ENCODE results near the gene POLR2L. TPM values are rescaled to one million over a fixed set of nuclear protein-coding genes. Genes with fewer than 3 reads are reported as not detected.

Gene POLR2L
- total and polyA plus RNA-seq, 2 of the 13 experiments (the other 11 are each of a cell fraction or from before 2014, with no cell fraction given), result 104 to 114 TPM

DNA sequence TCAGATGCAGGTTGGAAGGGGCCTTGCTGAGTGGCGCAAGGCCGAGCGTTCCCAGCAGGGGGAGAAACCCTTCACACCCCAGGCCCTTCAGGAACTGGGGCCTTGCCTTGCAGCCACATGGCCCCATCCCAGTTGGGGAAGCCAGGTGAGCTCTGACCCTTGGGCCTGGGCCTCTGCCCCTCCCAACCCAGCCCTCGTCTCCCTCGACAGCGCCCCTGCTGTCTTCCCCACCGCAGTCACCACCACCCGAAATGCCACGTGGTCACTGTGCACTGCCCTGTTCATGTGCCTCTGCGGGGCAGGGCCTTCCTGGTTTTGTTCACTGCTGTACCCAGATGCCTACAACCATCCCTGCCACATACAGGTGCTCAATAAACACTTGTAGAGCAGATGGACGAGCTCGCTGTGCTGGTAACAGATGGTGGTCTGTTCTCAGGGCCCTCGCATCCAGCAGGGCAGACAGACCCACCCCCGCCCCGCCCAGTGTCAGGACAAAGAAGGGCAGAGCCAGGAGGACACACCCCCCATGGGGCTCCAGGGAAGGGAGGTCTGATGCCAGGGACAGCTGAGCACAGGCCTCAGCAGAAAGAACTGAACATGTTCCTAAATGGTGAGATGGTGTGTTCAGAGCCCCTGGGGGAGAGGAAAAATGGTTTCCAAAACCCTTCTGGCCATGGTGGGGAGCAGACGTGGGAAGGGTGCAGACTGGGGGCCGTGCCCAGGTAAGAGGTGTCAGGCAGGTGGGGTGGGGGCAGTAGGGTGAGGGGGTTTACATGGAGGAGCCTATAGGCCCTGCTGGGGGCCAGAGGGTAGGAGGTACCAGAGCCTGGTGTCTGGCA is 3.7 kb downstream of the POLR2L start (continued):
- TF ChIP-seq ZNF331 (CRISPR knock-in tag; IDR thresholded peaks at IDR 0.05) (peak; percentile 88), ZNF33A (CRISPR knock-in tag; IDR thresholded peaks at IDR 0.05; ENCODE audit: borderline replicate concordance) (no peak), ZNF644 (CRISPR knock-in tag; IDR thresholded peaks at IDR 0.05; ENCODE audit: low read depth) (peak; percentile 66; the same call in 1 of the 2 replicates), ZBTB7B (CRISPR knock-in tag; IDR thresholded peaks at IDR 0.05) (peak; percentile 73; the same call in 1 of the 2 replicates), MAFK (conservative IDR thresholded peaks at IDR 0.05 in 1 of 2, IDR thresholded peaks at IDR 0.05 in 1 of 2; ENCODE audit: low read length in 2 of 2) (no peak), RFX1 (IDR thresholded peaks at IDR 0.05) (no peak), ZNF891 (CRISPR knock-in tag; IDR thresholded peaks at IDR 0.05) (peak; percentile 57; the same call in 1 of the 2 replicates), ERF (CRISPR knock-in tag; IDR thresholded peaks at IDR 0.05) (peak; percentile 84; the same call in 1 of the 2 replicates), MEIS1 (CRISPR knock-in tag; IDR thresholded peaks at IDR 0.05; ENCODE audit: borderline replicate concordance) (no peak; the same call in 1 of the 2 replicates), ZNF33B (CRISPR knock-in tag; IDR thresholded peaks at IDR 0.05) (no peak), CREB1 (IDR thresholded peaks at IDR 0.05) (0 out of 2 replicates have a peak, but pooled peaks have one; percentile 19), CREB1 (CRISPR knock-in tag; IDR thresholded peaks at IDR 0.05) (no peak), DMAP1 (CRISPR knock-in tag; IDR thresholded peaks at IDR 0.05) (peak; percentile 99), HNRNPLL (IDR thresholded peaks at IDR 0.05; ENCODE audit: low read depth, low read length, poor library complexity, severe bottlenecking) (peak; percentile 10), PHF20 (CRISPR knock-in tag; IDR thresholded peaks at IDR 0.05) (0 out of 2 replicates have a peak, but pooled peaks have one; percentile 30)
- TF ChIP-seq, protein P1, sequence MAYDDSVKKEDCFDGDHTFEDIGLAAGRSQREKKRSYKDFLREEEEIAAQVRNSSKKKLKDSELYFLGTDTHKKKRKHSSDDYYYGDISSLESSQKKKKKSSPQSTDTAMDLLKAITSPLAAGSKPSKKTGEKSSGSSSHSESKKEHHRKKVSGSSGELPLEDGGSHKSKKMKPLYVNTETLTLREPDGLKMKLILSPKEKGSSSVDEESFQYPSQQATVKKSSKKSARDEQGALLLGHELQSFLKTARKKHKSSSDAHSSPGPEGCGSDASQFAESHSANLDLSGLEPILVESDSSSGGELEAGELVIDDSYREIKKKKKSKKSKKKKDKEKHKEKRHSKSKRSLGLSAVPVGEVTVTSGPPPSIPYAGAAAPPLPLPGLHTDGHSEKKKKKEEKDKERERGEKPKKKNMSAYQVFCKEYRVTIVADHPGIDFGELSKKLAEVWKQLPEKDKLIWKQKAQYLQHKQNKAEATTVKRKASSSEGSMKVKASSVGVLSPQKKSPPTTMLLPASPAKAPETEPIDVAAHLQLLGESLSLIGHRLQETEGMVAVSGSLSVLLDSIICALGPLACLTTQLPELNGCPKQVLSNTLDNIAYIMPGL (CRISPR knock-in tag; IDR thresholded peaks at IDR 0.05; ENCODE audit: borderline replicate concordance in 1 of 2, low read depth in 1 of 2), result peak; percentile 65 to 86
- TF ChIP-seq, protein P2, sequence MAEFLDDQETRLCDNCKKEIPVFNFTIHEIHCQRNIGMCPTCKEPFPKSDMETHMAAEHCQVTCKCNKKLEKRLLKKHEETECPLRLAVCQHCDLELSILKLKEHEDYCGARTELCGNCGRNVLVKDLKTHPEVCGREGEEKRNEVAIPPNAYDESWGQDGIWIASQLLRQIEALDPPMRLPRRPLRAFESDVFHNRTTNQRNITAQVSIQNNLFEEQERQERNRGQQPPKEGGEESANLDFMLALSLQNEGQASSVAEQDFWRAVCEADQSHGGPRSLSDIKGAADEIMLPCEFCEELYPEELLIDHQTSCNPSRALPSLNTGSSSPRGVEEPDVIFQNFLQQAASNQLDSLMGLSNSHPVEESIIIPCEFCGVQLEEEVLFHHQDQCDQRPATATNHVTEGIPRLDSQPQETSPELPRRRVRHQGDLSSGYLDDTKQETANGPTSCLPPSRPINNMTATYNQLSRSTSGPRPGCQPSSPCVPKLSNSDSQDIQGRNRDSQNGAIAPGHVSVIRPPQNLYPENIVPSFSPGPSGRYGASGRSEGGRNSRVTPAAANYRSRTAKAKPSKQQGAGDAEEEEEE (CRISPR knock-in tag; IDR thresholded peaks at IDR 0.05; ENCODE audit: borderline replicate concordance), result no peak
- TF ChIP-seq, protein P3, sequence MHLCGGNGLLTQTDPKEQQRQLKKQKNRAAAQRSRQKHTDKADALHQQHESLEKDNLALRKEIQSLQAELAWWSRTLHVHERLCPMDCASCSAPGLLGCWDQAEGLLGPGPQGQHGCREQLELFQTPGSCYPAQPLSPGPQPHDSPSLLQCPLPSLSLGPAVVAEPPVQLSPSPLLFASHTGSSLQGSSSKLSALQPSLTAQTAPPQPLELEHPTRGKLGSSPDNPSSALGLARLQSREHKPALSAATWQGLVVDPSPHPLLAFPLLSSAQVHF (CRISPR knock-in tag; IDR thresholded peaks at IDR 0.05), result no peak
- TF ChIP-seq, protein P4, sequence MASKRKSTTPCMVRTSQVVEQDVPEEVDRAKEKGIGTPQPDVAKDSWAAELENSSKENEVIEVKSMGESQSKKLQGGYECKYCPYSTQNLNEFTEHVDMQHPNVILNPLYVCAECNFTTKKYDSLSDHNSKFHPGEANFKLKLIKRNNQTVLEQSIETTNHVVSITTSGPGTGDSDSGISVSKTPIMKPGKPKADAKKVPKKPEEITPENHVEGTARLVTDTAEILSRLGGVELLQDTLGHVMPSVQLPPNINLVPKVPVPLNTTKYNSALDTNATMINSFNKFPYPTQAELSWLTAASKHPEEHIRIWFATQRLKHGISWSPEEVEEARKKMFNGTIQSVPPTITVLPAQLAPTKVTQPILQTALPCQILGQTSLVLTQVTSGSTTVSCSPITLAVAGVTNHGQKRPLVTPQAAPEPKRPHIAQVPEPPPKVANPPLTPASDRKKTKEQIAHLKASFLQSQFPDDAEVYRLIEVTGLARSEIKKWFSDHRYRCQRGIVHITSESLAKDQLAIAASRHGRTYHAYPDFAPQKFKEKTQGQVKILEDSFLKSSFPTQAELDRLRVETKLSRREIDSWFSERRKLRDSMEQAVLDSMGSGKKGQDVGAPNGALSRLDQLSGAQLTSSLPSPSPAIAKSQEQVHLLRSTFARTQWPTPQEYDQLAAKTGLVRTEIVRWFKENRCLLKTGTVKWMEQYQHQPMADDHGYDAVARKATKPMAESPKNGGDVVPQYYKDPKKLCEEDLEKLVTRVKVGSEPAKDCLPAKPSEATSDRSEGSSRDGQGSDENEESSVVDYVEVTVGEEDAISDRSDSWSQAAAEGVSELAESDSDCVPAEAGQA (IDR thresholded peaks at IDR 0.05; ENCODE audit: low read depth), result no peak
- TF ChIP-seq, protein P4 (CRISPR knock-in tag; IDR thresholded peaks at IDR 0.05; ENCODE audit: borderline replicate concordance), result no peak
